ENCODE data around the gene PREX1.

DNA sequence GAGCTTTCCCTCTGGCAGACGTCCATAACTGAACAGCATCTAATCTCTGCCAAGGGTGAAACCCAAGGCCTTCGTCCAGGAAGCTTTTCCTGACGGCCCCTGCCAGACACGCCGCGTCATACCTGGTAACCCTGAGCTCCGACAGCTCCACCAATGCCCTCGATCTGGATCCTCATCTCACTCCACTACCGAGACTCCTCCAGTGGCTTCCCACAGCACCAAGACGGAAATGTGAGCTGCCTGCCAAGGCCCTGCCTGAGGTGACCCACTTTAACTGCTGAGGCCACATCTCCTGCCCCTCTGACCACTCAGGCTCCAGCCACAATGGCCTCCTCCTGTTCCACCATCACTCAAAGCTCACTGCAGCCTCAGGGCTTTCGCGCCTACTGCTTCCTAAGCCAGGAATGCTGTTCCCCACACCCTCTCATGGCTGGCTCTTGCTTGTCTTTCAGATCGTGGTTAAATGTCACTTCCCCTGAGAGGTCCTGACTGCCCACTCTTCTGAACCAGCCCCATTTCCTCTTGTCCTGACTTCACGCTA, 143.2 kb downstream of the PREX1 start:
- TF ChIP-seq, protein P1, sequence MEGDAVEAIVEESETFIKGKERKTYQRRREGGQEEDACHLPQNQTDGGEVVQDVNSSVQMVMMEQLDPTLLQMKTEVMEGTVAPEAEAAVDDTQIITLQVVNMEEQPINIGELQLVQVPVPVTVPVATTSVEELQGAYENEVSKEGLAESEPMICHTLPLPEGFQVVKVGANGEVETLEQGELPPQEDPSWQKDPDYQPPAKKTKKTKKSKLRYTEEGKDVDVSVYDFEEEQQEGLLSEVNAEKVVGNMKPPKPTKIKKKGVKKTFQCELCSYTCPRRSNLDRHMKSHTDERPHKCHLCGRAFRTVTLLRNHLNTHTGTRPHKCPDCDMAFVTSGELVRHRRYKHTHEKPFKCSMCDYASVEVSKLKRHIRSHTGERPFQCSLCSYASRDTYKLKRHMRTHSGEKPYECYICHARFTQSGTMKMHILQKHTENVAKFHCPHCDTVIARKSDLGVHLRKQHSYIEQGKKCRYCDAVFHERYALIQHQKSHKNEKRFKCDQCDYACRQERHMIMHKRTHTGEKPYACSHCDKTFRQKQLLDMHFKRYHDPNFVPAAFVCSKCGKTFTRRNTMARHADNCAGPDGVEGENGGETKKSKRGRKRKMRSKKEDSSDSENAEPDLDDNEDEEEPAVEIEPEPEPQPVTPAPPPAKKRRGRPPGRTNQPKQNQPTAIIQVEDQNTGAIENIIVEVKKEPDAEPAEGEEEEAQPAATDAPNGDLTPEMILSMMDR (conservative IDR thresholded peaks at IDR 0.05; ENCODE audit: low read depth, low read length) = no peak
- no peak for TF ChIP-seq POLR2A (IDR thresholded peaks at IDR 0.05; ENCODE audit: low read depth, low read length)
- TF ChIP-seq, protein P2, sequence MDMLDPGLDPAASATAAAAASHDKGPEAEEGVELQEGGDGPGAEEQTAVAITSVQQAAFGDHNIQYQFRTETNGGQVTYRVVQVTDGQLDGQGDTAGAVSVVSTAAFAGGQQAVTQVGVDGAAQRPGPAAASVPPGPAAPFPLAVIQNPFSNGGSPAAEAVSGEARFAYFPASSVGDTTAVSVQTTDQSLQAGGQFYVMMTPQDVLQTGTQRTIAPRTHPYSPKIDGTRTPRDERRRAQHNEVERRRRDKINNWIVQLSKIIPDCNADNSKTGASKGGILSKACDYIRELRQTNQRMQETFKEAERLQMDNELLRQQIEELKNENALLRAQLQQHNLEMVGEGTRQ (IDR thresholded peaks at IDR 0.05; ENCODE audit: low read depth, low read length) = no peak
- no peak for TF ChIP-seq RCOR1 (IDR thresholded peaks at IDR 0.05; ENCODE audit: insufficient replicate concordance, low read length)
- TF ChIP-seq RAD21 (IDR thresholded peaks at IDR 0.05; ENCODE audit: low read length) = no peak
- TF ChIP-seq BHLHE40 (IDR thresholded peaks at IDR 0.05; ENCODE audit: low read depth, low read length) = no peak
- TF ChIP-seq MAFK (IDR thresholded peaks at IDR 0.05; ENCODE audit: low read depth, low read length) = no peak
- no peak for TF ChIP-seq SMC3 (IDR thresholded peaks at IDR 0.05; ENCODE audit: low read depth, low read length)
